DMS153 (cell line): ENCODE results near the gene PVR.
"Not testable (repeated sequence)": the region's sequence is repeated elsewhere in the genome, so short reads cannot be mapped to it uniquely, and the experiment has no call there.

ENCODE experiments used
- DNase-seq: peaks from one replicate; lab custom pipeline; 2025; lab: John Stamatoyannopoulos, UW

The PVR gene

GRCh38 chr19:44700547-44700946 lies 56.8 kb downstream of the PVR start:
- no peak for DNase-seq

- no peak for DNase-seq
Measured at GRCh38 chr19:44701228-44701627, 57.5 kb downstream of the PVR start.

GRCh38 chr19:44702551-44703176 lies 59.0 kb downstream of the PVR start:
- no peak for DNase-seq

DNA sequence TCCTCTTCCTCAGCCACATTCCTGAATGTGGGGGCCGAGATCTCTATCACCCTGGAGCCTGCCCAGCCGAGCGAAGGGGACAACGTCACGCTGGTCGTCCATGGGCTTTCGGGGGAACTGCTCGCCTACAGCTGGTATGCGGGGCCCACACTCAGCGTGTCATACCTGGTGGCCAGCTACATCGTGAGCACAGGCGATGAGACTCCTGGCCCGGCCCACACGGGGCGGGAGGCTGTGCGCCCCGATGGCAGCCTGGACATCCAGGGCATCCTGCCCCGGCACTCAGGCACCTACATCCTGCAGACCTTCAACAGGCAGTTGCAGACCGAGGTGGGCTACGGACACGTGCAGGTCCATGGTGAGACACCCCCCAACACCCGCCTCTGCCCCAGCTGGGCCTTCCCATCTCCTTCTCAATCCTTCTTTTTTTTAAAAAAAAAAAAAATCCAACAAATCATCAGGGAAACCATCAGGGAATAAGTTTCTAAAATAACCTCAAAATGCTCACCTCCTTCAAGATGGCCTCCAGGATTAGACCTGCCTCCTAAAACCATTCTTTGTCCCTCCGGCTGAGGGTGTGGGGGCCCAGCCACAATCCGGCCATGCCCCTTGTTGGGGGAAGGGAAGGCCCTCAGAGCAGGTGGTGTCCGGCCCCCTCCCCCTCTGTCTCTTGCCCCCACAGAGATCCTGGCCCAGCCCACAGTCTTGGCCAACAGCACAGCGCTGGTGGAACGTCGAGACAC lies 59.8 kb downstream of the PVR start:
- no peak for DNase-seq

DNA sequence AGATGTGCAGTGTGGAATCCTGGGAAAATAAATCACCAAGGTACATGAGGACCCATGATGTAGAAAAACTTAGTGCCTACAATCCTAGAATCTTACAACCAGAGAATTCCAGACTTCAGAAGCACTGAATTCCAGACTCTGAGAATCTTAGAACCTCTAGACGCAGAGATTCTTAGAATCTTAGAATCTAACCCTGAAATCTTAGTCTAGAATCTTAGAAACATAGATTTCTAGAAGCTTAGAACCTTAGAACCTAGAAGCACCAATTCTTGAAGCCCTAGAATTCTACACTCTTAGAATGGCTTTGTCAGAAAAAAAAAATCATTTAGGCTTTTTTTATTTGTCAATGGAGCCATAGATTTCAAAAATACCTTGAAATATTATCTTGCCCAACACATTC lies 61.3 kb downstream of the PVR start:
- no peak for DNase-seq

GRCh38 chr19:44705502-44706010 lies 61.8 kb downstream of the PVR start:
- DNase-seq: no peak

DNA sequence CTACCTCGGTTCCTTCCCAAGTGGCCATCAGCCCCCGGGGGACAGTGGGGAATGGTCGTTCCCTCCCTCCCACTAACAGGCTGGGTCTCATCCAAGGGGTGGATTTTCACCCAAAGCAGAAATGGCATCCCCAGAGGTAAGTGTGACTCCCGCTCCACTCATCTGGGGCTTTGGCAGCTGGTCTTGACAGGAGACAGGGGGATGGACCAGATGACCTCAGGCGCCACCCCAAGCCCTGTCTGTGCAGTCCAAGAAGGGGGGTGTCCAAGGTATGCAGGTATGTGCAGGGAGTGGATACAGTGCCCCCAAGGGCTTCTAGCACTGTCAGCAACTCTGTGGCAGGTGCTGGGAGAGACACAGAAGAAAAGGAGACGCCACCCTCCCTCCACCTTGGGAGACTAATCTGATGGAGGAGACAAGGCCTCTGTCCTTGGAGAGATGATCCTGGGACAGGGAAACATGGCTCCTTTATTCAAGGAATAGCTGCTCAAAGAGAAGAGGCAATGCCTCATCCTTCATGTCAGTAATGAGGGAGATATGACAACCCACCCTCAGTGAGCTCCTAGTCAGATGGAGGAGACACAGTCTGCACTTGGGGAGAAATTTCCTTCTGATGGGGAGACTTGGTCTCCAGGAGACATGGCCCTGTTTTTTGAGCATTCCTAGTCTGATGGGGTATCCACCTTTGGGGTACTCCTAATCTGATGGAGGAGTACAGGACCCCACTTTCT lies 63.0 kb downstream of the PVR start:
- DNase-seq: no peak

- DNase-seq: no peak
Measured at GRCh38 chr19:44707794-44708193, 64.1 kb downstream of the PVR start.

DNA sequence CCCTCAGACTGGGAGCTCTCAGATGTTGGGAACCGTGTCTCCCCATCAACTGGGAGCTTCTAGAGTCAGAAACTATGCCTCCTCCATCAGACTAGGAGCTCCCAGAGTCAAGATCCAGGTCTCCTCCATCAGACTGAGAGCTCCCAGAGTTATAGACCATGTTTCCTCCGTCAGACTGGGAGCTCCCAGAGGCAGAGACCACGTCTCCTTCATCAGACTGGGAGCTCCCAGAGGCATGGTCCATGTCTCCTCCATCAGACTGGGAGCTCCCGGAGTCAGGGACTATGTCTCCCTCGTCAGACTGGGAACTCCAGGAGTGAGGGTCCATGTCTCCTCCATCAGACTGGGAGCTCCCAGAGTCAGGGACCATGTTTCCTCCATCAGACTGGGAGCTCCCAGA lies 65.2 kb downstream of the PVR start:
- DNase-seq: no peak

DNA sequence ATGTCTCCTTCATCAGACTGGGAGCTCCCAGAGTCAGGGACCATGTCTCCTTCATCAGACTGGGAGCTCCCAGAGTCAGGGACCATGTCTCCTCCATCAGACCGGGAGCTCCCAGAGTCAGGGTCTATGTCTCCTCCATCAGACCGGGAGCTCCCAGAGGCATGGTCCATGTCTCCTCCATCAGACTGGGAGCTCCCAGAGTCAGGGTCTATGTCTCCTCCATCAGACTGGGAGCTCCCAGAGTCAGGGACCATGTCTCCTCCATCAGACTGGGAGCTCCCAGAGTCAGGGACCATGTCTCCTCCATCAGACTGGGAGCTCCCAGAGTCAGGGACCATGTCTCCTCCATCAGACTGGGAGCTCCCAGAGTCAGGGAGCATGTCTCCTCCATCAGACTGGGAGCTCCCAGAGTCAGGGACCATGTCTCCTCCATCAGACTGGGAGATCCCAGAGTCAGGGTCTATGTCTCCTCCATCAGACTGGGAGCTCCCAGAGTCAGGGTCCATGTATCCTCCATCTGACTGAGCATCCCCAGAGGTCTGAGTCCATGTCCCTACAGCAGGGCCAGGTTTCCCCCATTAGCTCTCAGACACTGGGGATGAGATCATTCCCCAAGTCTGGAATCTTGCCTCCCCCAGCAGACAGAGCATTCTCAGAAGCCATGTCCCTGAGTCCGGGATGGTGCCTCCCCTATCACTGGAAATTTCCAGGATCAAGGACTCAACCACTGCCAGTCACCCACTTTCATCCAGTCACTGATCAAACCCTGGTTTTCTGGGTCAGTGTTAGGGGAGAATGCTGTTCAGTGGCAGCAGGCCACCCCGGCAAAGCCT lies 65.9 kb downstream of the PVR start:
- not testable (repeated sequence) for DNase-seq

- no peak for DNase-seq
Measured at GRCh38 chr19:44710483-44710882, 66.8 kb downstream of the PVR start.

GRCh38 chr19:44712864-44713515 lies 69.3 kb downstream of the PVR start:
- DNase-seq: no peak
